Measurements from ENCODE around the gene BICC1. TPM values are rescaled to one million over a fixed set of nuclear protein-coding genes. Genes with fewer than 3 reads are reported as not detected.

BICC1 gene
- total RNA-seq, 1 donor from 2014 or later = 2.4 TPM

DNA sequence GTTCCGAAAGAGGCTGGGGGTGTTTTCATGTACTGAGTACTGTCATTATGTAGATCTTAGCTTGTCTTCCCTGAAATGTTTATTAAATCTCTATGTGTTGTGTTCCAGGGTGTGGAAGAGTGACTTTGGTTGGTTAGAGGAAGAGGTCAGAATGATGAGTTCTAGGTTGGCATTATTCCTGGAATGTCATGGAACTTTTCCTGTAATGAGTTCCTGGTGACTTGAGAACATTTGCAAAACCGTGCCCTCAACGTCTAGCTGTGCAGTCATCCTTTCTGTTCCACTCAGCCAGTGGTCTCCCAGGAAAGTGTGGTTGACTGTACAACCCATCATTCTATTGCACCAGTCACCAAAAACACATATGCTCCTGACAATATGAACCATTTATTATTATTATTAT, 129.6 kb downstream of the BICC1 start:
- Mint-ChIP-seq H3K9me3 (no peaks in the 10 kb centered on the region), H3K27ac (ENCODE audit: unreplicated experiment) (no peak overlapping the region), H3K36me3 (ENCODE audit: low read depth) (no peaks in the 10 kb centered on the region), H3K27me3 (ENCODE audit: low read depth) (no peaks in the 10 kb centered on the region), H3K4me3 (no peak overlapping the region), H3K4me1 (peaks cover 10% of the 10 kb centered on the region)
- TF ChIP-seq, protein P1, sequence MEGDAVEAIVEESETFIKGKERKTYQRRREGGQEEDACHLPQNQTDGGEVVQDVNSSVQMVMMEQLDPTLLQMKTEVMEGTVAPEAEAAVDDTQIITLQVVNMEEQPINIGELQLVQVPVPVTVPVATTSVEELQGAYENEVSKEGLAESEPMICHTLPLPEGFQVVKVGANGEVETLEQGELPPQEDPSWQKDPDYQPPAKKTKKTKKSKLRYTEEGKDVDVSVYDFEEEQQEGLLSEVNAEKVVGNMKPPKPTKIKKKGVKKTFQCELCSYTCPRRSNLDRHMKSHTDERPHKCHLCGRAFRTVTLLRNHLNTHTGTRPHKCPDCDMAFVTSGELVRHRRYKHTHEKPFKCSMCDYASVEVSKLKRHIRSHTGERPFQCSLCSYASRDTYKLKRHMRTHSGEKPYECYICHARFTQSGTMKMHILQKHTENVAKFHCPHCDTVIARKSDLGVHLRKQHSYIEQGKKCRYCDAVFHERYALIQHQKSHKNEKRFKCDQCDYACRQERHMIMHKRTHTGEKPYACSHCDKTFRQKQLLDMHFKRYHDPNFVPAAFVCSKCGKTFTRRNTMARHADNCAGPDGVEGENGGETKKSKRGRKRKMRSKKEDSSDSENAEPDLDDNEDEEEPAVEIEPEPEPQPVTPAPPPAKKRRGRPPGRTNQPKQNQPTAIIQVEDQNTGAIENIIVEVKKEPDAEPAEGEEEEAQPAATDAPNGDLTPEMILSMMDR (conservative IDR thresholded peaks at IDR 0.05) = no peak
- DNase-seq (ENCODE audit: low read depth, low spot score) = no peak

DNA sequence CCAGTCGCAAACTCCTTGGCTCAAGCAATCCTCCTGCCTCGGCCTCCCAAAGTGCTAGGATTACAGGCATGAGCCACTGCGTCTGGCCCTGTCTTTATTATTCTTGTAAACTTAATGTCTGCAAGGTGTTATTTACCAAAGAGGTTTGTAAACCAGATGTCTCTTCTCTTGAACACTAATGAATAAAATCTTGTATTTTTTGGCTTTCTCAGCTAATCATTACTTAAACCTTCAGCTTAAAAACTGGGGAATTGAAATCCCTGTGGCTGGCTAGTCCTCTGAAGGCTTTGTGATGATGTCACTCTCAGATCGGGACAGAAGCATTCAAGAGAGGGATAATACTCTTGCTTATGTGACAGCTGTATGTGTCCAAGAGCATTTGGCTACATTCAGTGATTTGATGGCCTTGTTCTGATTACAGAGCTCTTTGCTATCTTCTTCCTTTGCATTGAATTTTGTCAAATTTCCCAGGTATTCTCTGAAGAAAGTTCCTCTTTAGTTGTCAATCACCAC, 130.3 kb downstream of the BICC1 start:
- no peaks in the 10 kb centered on the region for H3K9me3 Mint-ChIP-seq
- no peaks in the 10 kb centered on the region for H3K36me3 Mint-ChIP-seq (ENCODE audit: low read depth)
- TF ChIP-seq, protein P1 (conservative IDR thresholded peaks at IDR 0.05) = no peak
- peaks cover 6% of the 10 kb centered on the region for H3K4me1 Mint-ChIP-seq
- DNase-seq (ENCODE audit: low read depth, low spot score) = no peak
- no peaks in the 10 kb centered on the region for H3K27me3 Mint-ChIP-seq (ENCODE audit: low read depth)
- no peak overlapping the region for H3K4me3 Mint-ChIP-seq
- H3K27ac Mint-ChIP-seq (ENCODE audit: unreplicated experiment) = no peak overlapping the region

DNA sequence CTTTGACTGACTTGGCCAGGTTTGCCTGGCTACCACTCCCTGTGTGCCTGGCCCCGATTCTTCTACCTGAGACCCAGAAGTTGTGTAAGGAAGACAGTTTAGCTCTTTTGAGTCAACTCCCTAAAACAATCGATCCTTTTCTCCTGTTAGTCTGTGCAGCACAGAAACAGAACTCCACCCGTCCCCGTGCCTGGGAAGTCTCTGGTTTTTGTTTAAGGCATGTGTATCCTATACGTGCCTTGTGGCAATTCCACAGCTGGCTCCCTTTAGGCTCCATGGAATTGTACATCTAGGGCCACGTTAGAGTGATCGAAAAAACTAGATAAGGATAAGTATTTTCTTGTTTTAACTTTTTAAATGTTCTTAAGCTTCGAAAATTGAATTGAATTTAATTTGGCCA, 131.6 kb downstream of the BICC1 start:
- peaks cover 6% of the 10 kb centered on the region for H3K4me1 Mint-ChIP-seq
- DNase-seq (ENCODE audit: low read depth, low spot score) = no peak
- no peaks in the 10 kb centered on the region for H3K36me3 Mint-ChIP-seq (ENCODE audit: low read depth)
- no peaks in the 10 kb centered on the region for H3K27me3 Mint-ChIP-seq (ENCODE audit: low read depth)
- no peaks in the 10 kb centered on the region for H3K9me3 Mint-ChIP-seq
- H3K4me3 Mint-ChIP-seq = no peak overlapping the region
- no peak overlapping the region for H3K27ac Mint-ChIP-seq (ENCODE audit: unreplicated experiment)
- TF ChIP-seq, protein P1 (conservative IDR thresholded peaks at IDR 0.05) = no peak

DNA sequence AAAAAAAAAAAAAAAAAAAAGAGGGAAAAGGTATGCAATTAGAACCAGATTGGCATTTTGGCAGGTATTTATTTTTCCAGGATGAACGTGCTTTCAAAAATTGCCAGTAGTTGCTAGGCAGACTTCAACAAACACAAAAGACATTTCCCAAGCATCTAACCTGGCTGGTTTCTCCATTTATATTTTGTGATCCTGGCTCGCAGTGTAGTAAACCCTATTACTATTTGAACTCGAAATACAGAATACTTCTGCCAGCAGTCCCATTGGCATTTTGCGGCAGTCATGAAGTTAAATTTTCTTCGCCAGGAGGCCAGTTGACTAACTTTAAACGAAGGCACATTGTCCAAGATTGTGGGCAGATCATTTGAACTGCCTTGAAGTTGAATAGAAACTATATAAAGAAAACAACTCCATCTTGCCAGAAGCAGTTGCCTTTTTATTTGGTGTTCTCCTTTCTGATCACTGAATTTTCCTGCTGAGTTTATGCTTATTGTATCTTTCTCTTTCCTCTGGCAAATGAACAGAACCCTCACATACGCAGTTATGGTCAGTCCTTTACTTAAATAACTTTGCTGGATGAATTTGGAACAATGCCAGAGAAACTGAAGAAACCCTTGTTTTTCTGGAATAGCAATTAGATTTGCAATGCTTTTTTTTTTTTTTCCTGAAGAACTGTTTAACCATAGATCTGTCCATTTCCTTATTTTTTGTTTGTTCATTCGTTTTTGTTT, 132.9 kb downstream of the BICC1 start:
- Mint-ChIP-seq H3K9me3 (no peaks in the 10 kb centered on the region), H3K4me3 (no peak overlapping the region), H3K4me1 (peaks cover 6% of the 10 kb centered on the region), H3K27me3 (ENCODE audit: low read depth) (no peaks in the 10 kb centered on the region), H3K27ac (ENCODE audit: unreplicated experiment) (no peak overlapping the region), H3K36me3 (ENCODE audit: low read depth) (no peaks in the 10 kb centered on the region)
- TF ChIP-seq, protein P1 (conservative IDR thresholded peaks at IDR 0.05) = no peak
- no peak for DNase-seq (ENCODE audit: low read depth, low spot score)

DNA sequence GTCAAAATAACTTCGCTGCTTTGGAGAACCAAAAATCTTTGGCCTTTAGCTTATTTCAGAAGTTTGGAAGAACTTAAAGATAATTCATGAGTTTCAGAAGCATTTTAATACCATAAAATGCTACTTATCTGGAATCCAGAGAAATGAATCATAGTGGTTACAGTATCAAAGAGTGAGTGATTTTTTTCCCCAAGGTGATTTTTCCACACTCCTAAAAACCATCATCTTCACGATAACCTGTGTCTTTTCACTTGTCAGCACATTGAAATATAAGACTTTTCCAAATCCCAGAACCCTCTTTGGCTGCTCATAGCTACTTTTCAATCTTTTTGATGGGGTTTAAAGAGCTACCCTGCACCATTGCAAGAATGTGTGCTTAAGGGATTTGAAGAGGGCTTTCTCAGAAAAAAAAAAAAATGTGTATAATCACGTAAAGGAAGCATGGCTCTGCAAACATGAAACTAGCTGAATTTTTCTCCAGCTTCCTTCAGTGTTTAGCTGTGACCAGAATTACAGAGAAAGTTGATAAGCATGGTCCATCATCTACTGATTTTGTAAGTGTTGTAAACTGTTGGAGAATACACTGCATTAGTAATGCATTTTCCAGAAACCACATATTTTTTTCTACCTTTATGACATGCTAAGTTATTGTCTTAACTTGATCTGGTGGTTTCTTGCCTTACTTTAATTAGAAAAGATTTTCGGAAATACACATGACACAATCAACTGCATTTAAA, 134.9 kb downstream of the BICC1 start:
- no peak for DNase-seq (ENCODE audit: low read depth, low spot score)
- H3K4me1 Mint-ChIP-seq = no peaks in the 10 kb centered on the region
- H3K9me3 Mint-ChIP-seq = no peaks in the 10 kb centered on the region
- no peaks in the 10 kb centered on the region for H3K36me3 Mint-ChIP-seq (ENCODE audit: low read depth)
- TF ChIP-seq, protein P1 (conservative IDR thresholded peaks at IDR 0.05) = no peak
- H3K27ac Mint-ChIP-seq (ENCODE audit: unreplicated experiment) = no peak overlapping the region
- H3K4me3 Mint-ChIP-seq = no peak overlapping the region
- H3K27me3 Mint-ChIP-seq (ENCODE audit: low read depth) = no peaks in the 10 kb centered on the region

All from neural crest cell (in vitro differentiated cells).